ENCODE measurements around the gene IDUA.

GRCh38 chr4:1048773-1049590 is 62.1 kb downstream of the IDUA start:
- TF ChIP-seq TAF1 (IDR thresholded peaks at IDR 0.05; ENCODE audit: low read depth, low read length) (no peak), POLR2A (IDR thresholded peaks at IDR 0.05; ENCODE audit: low read depth, low read length) (no peak), POLR2AphosphoS5 (IDR thresholded peaks at IDR 0.05; ENCODE audit: low read depth, low read length) (no peak), SPI1 (IDR thresholded peaks at IDR 0.05; ENCODE audit: low read depth, low read length) (no peak)

All from GM12891 (cell line).